NCI-H774 (cell line): ENCODE results near the gene SEMA4C.
"Not testable (repeated sequence)": the region's sequence is repeated elsewhere in the genome, so short reads cannot be mapped to it uniquely, and the experiment has no call there.

Experiments
- DNase-seq: peaks from one replicate; lab custom pipeline; 2025; lab: John Stamatoyannopoulos, UW

The SEMA4C gene

GRCh38 chr2:96898135-96898505 lies 28.2 kb upstream of the SEMA4C start:
- DNase-seq: no peak

GRCh38 chr2:96897491-96898134 lies 27.7 kb upstream of the SEMA4C start:
- DNase-seq: no peak

GRCh38 chr2:96895746-96896651 lies 26.1 kb upstream of the SEMA4C start:
- peak; percentile 61 for DNase-seq

GRCh38 chr2:96895032-96895745 lies 25.3 kb upstream of the SEMA4C start:
- DNase-seq: no peak

GRCh38 chr2:96894151-96894531 lies 24.3 kb upstream of the SEMA4C start:
- no peak for DNase-seq

GRCh38 chr2:96893289-96894150 lies 23.6 kb upstream of the SEMA4C start:
- DNase-seq: no peak

- DNase-seq: no peak
These were observed 21.9 kb upstream of the SEMA4C start for GRCh38 chr2:96891591-96892333.

- no peak for DNase-seq
These were observed 21.0 kb upstream of the SEMA4C start for GRCh38 chr2:96890726-96891385.

GRCh38 chr2:96890252-96890651 lies 20.4 kb upstream of the SEMA4C start:
- no peak for DNase-seq

- not testable (repeated sequence) for DNase-seq
These were observed 19.6 kb upstream of the SEMA4C start for GRCh38 chr2:96889502-96889901.

GRCh38 chr2:96888072-96889011 lies 18.5 kb upstream of the SEMA4C start:
- DNase-seq: peak; percentile 65

- no peak for DNase-seq
These were observed 17.7 kb upstream of the SEMA4C start for GRCh38 chr2:96887493-96888012.

- DNase-seq: no peak
These were observed 15.8 kb upstream of the SEMA4C start for GRCh38 chr2:96885432-96886347.

- no peak for DNase-seq
These were observed 14.6 kb upstream of the SEMA4C start for GRCh38 chr2:96884299-96885094.

GRCh38 chr2:96883306-96883705 lies 13.4 kb upstream of the SEMA4C start:
- DNase-seq: no peak

GRCh38 chr2:96882906-96883305 lies 13.0 kb upstream of the SEMA4C start:
- DNase-seq: no peak

- no peak for DNase-seq
These were observed 12.3 kb upstream of the SEMA4C start for GRCh38 chr2:96882230-96882629.
